HG03066 (cell line): ENCODE results near the gene STAT2.
"Not testable (repeated sequence)": the region's sequence is repeated elsewhere in the genome, so short reads cannot be mapped to it uniquely, and the experiment has no call there.

Source experiments
- ATAC-seq: cut with Tn5 transposase; IDR thresholded peaks from one replicate; pipeline ENCODE4 v1.9.1; 2021; ENCODE audit warnings: low read depth; ENCODE audit not compliant: unreplicated experiment

Gene STAT2

DNA sequence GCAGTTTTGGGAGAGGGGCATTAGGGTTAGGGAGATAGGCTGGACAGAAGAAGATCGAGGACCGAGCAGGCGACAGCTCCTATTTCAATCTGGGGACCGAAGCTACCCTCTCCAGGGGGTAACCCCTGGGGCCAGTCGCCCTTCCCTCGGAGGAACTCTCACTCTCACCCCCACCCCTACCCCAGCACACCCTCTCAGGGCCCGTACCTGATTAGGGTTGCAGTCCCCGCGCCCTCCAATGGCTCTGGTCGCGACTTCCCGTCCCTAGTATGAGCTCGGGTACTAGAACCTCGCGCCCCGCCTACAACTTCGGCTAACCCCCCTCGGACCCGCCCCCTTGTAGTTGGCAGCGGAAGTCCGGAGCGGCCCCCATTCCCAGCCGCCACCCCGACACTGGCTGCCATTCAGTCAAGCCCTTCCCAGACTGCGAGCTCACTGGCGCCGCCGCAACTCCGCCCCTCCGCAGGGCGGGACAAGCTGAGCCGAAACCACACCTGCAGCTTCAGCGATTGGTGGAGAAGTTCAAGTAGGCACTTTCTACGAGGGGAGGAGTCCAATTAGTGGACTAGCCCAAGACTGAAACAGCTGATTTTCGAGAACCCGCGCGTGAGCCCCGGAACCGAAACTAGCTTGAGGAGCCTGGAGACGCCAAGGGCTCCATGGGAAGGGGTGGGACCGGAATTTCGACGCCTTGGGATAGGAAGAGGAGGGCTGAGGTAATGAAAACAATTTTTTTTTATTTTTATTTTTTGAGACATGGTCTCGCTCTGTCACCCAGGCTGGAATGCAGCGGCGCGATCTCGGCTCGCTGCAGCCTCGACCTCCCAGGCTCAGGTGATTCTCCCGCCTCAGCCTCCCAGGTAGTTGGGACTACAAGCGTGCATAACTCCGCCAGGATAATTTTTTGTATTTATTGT, at the start of gene STAT2:
Gene STAT2 (minus strand): TSS at position 257 of the 917 bp plus-strand sequence. CDS start 3,536 bp downstream, outside the sequence.
- peak; percentile 94 for ATAC-seq

DNA sequence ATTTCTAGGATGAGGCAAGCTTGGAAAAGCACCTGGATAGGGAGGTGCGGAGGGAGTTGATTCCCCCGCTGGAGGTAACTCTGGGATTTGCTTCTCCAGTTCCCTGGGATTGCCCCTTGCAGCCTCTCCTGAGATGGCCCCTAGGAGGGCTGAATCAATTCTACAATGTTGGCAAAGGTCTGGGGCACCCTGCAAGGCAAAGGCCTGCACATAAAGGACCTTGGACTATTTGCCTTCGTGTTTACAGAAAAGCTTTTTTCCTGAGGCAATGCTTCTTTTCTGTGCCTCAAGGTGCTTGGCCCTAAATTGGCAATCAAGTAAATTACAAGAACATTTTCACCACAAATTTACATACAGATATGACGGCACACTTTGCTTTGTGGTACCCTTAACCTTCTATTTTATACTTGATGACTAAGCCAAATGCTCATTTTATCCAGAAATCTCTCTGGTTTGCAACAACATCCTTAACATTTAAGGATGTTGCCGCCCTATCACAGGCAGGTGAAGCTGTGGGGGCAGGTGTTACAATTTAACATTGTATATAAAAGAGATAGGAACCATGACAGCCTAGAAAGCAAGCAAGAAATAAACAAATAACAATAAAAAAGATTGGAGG, 49.0 kb upstream of the STAT2 start:
- ATAC-seq, result no peak

DNA sequence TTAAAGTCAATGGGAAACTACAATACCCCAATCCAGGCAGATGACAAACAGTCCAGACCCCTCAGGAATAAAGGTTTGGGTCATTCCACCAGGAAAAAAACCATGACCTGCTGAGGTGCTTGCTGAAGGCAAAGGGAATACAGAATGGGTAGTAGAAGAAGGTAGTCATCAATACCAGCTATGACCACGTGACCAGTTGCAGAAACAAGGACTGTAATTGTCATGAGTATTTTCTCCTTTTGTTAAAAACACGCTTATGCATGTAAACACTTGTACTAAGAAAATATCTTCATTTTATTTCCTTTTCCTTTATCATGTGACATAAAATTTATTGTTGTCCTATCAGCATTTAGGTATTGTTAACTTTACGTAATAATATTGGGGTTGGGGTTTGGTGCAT, 44.3 kb upstream of the STAT2 start:
- ATAC-seq, result not testable (repeated sequence)

DNA sequence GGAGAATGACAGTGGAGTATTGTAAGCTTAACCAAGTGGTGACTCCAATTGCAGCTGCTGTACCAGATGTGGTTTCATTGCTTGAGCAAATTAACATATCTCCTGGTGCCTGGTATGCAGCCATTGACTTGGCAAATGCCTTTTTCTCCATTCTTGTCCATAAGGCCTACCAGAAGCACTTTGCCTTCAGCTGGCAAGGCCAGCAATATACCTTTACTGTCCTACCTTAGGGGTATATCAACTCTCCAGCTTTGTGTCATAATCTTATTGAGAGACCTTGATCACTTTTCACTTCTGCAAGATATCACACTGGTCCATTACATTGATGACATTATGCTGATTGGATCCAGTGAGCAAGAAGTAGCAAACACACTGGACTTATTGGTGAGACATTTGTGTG, 41.7 kb upstream of the STAT2 start:
- ATAC-seq, result not testable (repeated sequence)

DNA sequence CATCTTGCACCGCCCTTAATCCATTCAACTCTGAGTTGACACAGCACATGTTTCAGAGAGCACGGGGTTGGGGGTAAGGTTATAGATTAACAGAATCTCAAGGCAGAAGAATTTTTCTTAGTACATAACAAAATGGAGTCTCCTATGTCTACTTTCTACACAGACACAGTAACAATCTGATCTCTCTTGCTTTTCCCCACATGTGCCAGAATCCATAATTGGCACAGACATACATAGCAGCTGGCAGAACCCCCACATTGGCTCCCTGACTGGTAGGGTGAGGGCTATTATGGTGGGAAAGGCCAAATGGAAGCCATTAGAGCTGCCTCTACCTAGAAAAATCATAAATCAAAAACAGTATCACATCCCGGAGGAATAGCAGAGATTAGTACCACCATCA, 41.2 kb upstream of the STAT2 start:
- ATAC-seq, result not testable (repeated sequence)

DNA sequence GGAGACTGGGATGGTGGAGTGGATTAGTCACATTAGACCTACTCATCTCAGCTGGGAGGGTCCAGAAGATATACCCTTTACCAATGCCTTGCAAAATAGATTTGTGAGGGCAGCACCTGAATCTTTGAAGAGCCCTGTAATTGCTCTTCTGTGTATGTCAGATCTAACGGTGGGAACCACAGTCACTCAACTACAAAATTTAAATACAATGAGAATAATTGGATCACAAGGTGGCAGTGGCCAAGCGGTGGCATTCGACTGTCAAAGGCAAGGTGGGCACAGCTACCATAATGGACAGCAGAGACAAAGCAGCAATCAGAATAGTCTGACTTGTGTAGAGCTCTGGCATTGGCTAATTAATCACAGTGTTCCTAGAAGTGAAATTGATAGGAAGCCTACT, 39.6 kb upstream of the STAT2 start:
- not testable (repeated sequence) for ATAC-seq

DNA sequence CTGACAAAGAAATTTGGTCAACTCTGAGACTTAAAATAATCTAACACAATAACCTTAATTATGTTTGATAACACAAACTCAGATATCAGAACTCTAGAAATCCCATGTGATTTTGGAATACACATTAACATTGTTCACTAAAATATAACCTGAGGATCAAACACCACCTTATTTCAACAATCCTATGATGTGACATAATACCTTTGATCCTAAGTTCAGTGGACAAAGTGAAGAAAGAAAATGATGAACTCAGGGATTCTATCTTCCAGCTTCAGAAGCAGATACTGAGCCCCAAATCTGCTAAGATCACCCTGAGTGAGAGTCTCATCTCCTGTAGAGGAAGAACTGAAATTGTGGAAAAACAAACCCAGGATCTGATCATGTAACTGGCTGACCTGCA, 38.4 kb upstream of the STAT2 start:
- ATAC-seq, result no peak

DNA sequence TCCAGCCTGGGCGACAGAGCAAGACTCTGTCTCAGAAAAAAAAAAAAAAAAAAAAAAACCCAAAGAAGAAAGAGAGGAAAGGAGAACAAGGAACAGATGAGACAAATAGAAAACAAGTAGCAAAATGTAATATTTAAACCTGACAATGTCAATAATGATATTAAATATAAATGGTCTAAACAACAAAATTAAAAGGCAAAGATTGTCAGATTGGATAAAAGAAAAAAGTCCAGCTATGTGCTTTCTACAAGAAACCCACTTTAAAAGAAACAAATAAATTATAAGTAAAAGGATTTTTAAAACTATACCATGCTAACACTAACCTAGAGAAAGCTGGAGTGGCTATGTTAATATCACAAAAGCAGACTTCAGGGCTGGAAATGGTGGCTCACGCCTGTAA, 32.4 kb upstream of the STAT2 start:
- no peak for ATAC-seq

DNA sequence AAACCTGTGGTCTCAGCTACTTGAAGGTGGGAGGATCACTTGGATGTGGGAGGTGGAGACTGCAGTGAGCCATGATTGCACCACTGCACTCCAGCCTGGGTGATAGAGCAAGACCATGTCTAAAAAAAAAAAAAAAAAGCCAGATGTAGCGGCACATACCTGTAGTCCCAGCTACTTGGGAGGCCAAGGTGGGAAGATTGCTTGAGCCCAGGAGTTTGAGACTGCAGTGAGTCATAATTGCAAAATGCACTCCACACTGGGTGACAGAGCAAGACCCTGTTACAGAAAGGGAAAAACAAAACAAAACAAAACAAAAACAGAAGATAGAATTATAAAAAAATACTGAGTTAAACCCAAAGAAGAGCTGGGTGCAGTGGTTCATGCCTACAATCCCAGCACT, 31.8 kb upstream of the STAT2 start:
- no peak for ATAC-seq

DNA sequence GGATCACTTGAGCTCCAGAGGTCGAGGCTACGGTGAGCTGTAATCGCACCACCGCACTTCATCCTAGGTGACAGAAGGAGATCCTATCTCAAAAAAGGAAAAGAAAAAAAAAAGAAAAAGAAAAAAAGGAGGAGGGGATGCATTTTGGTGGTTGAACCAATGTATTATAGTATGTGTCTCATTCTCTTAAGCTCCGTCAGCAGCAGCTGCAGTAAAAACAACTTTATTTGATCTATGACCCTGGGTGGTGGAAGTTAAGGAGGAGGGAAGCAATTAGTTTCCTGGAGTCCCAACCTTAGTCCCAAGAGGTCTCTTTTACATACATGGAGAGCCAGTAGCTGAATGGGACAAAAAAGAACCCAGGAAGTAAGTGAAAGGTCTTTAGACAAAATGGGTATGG, 29.5 kb upstream of the STAT2 start:
- ATAC-seq, result no peak

DNA sequence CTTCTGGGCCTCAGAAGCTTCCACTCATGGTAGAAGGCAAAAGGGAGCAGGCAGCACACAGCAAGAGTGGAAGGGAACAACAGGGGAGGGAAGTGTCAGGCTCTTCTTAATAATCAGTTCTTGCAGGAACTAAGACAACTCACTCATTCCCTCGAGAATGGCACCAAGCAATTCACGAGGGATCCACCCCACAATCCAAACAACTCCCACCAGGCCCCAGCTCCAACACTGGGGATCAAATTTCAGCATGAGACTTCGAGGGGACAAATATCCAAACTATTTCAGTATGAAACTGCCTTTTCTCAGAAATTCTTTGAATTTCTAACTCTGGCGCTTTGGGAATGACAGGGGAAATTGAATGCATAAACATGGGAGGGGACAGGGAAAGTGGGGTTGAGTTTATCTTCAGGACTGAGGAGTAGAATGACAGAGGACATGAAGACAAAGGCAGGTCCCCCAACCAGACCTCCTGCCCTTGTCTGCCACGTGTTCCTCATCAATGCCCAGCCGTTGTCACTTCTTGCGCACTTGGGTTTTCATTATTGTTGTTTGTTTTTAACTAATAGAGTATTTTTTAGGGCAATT, 27.3 kb upstream of the STAT2 start:
- ATAC-seq, result no peak

DNA sequence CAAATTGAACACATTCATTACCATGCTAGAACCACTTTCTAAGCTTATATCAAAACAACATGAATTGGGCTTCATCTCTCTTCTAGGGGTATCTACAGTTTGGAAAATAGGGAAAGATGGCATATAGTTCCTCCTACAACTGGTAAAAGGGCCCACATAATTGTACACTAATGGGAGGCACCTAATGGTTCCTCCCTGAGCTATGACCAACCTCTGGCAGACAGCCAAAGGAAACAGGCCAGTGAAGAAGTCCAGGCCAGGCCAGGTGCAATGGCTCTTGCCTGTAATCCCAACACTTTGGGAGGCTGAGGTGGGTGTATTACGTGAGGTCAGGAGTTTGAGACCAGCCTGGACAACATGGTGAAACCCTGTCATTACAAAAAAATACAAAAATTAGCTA, 26.0 kb upstream of the STAT2 start:
- no peak for ATAC-seq

DNA sequence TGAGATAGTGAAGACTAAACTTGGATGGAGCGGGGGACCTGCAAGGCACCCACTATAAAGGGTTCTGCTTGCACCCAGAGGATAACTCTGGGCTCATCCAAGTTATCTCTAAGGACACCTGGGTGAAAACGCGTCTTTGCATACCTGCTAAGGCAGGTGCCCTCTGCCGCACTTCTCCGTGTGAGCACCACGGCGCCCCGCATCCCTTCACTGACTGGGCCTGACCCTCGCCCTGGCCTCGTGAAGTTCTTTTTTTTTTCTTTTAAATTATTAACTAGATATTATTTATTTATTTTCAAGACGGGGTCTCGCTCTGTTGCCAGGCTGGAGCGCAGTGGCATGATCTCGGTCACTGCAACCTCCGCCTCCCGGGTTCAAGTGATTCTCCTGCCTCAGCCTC, 22.7 kb upstream of the STAT2 start:
- no peak for ATAC-seq

DNA sequence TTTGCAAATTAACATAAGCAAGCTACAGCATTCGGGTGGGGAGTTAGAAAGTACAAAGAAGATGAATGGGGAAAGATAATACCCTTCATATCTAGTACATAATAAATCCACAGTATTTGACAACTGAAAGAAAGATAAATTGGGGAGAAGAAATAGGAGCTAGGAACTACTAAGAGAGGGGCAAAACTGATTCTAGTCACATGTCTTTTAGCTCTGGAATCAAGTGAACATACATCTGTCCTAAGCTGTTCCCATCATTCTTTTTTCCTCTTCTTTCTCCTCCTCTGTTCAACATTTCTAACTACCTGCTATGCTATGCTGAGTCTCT, 18.0 kb upstream of the STAT2 start:
- ATAC-seq, result no peak

DNA sequence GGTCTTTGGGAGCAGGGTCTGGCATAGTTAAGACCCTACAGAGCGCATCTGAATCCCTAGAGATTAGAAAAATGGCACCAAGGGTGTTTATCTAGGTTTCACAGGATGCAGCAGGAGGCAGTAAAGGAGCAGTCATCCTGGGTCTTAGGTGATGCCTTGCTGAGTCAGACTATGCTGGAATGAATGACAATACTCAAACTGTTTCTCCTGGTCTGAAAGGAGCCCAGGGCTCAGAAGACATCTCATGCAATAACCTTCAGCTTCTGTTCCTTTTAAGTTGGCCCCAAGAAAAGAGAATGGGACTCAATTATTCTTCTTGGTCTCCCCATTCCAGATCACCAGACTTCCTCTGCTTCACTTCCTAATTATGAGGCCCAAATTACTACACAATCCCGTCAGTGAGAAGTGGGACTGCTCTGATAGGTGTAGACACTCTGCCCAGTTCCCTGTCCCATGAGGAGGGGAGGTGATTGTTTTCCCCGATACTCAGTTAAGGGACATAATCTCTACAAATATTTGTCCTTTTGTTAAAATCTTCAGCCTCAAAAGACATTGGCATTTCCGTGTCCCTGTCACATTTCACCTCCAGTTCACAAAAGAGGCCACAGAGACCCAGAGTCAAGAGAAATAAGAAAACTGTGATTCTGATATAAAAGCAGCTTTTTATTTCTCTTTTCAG, 17.5 kb upstream of the STAT2 start:
- no peak for ATAC-seq

DNA sequence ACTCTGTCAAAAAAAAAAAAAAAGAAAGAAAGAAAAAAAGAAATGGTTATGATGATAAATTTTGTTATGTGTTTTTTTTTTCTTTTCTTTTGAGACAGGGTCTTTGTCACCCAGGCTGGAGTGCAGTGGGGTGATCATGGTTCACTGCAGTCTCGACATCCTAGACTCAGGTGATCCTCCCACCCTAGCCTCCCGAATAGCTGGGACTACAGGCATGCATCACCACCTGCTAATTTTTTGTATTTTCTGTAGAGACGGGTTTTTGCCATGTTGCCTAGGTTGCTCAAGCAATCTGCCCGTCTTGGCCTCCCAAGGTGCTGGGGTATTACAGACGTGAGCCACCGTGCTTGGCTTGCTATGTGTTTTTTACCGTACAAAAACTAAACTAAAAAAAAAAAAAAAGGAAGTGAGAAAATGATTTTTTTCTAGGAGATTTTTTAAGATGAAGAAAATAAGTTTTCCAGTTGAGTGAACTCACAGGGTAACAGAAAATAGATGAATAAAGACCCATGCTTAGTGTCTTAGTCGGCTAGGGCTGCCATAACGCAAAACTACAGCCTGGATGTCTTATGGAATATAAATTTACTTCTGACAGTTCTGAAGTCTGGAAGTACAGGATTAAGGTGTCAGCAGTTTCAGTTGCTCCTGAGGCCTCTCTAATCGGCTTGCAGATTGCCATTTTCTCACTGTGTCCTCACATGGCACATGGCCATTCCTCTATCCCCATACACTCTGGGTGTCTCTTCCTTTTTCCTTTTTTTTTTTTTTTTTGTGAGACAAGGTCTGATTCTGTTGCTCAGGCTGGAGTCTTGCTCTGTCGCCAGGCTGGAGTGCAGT, 15.9 kb upstream of the STAT2 start:
- peak; percentile 76 for ATAC-seq

DNA sequence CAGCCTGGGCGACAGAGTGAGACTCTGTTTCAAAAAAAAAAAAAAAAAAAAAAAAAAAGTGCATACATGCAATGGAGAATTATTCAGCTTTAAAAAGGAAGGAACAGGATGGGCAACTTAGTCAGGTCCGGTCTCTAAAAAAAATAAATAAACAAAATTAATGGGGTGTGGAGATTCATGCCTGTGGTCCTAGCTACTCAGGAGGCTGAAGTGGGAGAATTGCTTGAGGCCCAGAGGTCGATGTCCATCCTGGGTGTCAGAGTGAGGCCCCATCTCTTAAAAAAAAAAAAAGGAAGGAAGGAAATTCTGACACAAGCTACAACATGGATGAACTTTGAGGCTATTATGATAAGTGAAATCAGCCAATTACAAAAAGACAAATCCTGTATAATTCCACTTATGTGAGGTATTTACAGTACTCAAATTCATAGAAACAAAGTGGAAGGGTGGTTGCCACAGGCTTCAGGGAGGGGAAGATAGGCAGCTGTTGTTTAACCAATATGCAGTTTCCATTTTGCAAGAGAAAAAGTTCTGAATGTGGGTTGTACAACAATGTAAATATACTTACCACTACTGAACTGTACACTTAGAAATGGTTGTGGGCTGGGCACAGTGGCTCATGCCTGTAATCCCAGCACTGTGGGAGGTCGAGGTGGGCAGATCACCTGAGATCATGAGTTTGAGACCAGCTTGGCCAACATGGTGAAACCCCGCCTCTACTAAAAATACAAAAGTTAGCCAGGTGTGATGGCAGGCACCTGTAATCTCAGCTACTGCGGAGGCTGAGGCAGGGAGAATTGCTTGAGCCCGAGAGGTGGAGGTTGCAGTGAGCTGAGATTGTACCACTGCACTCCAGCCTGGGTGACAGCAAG, 15.1 kb upstream of the STAT2 start:
- ATAC-seq, result peak; percentile 28

DNA sequence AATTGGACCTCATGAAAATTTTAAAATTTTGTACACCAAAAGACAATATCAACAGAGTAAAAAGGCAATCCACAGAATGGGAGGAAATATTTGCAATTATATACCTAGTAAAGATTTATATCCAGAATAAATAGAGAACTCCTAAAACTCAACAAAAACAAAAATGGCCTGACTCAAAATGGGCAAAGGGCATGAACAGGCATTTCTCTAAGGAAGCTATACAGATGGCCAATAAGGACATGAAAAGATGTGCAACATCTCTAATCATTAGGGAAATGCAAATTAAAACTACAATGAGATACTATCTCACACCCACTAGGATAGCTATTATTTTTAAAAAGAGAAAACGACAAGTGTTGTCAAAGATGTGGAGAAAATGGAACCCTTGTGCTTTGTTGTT, 13.6 kb upstream of the STAT2 start:
- no peak for ATAC-seq

DNA sequence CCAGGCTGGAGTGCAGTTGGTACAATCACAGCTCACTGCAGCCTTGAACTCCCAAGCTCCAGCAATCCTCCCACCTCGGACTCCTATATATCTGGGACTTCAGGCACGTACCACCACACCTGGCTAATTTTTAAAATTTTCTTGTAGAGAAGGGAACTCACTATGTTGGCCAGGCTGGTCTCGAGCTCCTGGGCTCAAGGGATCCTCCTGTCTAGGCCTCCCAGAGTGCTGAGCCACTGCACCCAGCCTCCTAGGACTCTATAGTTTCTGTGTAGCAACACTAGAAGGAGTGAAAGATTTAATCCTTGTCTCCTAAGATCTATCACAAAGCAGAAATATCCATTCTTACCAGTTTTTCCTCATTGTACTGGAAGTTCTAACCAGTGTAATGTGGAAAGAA, 7.0 kb upstream of the STAT2 start:
- ATAC-seq, result no peak
